Measurements from ENCODE around the gene SAMMSON.

- TF ChIP-seq, protein P1, sequence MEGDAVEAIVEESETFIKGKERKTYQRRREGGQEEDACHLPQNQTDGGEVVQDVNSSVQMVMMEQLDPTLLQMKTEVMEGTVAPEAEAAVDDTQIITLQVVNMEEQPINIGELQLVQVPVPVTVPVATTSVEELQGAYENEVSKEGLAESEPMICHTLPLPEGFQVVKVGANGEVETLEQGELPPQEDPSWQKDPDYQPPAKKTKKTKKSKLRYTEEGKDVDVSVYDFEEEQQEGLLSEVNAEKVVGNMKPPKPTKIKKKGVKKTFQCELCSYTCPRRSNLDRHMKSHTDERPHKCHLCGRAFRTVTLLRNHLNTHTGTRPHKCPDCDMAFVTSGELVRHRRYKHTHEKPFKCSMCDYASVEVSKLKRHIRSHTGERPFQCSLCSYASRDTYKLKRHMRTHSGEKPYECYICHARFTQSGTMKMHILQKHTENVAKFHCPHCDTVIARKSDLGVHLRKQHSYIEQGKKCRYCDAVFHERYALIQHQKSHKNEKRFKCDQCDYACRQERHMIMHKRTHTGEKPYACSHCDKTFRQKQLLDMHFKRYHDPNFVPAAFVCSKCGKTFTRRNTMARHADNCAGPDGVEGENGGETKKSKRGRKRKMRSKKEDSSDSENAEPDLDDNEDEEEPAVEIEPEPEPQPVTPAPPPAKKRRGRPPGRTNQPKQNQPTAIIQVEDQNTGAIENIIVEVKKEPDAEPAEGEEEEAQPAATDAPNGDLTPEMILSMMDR (IDR thresholded peaks at IDR 0.05; ENCODE audit: low read depth, low read length, missing input control), result no peak
- no peak for TF ChIP-seq SP1 (IDR thresholded peaks at IDR 0.05)
These were observed 40.9 kb downstream of the SAMMSON start for GRCh38 chr3:70040386-70040785.

Measured in liver (tissue), 3 donors.